Measurements from ENCODE around the gene SMIM32. TPM values are rescaled to one million over a fixed set of nuclear protein-coding genes. Genes with fewer than 3 reads are reported as not detected.

The SMIM32 gene
- total and polyA plus RNA-seq, 2 of the 13 experiments (the other 11 are each of a cell fraction or from before 2014, with no cell fraction given) = 0.15 to 0.20 TPM

DNA sequence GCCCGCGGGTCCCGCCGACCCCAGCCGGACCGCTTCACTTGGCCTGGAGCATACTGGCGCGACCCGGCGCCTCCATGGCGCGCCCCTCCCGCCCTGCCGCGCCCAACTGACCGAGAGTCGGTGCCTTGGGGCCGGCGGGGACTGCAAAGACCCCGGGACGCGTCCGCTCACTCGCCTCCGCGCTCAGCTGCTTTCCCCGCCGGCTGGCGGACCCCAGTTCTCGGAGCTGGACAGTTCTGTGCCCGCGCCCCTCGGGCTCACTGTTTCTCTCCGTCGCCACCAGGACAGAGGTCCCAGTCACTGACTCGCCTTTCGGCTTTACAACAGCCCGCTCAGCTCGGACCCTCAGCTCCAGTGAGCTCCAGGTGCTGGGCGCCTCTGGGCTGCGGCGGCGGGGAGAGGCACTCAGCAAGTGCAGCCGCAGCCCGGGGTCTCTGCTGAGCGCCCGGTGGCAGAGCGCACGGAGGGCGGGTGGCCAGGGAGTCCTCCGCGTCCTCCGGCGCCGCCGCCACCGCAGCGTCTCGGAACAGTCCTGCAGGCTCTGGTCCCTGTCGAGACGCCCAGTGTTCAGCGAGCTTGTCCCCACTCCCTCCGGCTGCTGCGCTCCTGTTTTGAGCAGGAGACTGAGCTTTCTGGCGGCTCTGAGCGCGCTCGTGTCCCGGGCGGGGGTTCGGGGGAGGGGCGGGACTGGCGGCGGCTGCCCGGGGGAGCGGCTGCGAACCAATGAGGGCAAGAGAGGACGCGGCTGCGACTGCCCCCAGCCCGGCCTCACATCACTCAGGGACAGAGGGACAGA lies at the start of gene SMIM32 (continued):
- TF ChIP-seq ZNF556 (CRISPR knock-in tag; IDR thresholded peaks at IDR 0.05; ENCODE audit: borderline replicate concordance) (no peak), MTF2 (CRISPR knock-in tag; IDR thresholded peaks at IDR 0.05; ENCODE audit: borderline replicate concordance) (no peak), ZNF382 (CRISPR knock-in tag; IDR thresholded peaks at IDR 0.05; ENCODE audit: borderline replicate concordance) (no peak), AKAP8 (CRISPR knock-in tag; IDR thresholded peaks at IDR 0.05) (peak; percentile 87; the same call in 1 of the 2 replicates), ATM (IDR thresholded peaks at IDR 0.05; ENCODE audit: borderline replicate concordance) (no peak), MATR3 (CRISPR knock-in tag; IDR thresholded peaks at IDR 0.05) (no peak), SUZ12 (IDR thresholded peaks at IDR 0.05; ENCODE audit: low read depth, low read length) (no peak), ZNF749 (CRISPR knock-in tag; IDR thresholded peaks at IDR 0.05; ENCODE audit: borderline replicate concordance) (0 out of 2 replicates have a peak, but pooled peaks have one; percentile 23)
- TF ChIP-seq, protein P1, sequence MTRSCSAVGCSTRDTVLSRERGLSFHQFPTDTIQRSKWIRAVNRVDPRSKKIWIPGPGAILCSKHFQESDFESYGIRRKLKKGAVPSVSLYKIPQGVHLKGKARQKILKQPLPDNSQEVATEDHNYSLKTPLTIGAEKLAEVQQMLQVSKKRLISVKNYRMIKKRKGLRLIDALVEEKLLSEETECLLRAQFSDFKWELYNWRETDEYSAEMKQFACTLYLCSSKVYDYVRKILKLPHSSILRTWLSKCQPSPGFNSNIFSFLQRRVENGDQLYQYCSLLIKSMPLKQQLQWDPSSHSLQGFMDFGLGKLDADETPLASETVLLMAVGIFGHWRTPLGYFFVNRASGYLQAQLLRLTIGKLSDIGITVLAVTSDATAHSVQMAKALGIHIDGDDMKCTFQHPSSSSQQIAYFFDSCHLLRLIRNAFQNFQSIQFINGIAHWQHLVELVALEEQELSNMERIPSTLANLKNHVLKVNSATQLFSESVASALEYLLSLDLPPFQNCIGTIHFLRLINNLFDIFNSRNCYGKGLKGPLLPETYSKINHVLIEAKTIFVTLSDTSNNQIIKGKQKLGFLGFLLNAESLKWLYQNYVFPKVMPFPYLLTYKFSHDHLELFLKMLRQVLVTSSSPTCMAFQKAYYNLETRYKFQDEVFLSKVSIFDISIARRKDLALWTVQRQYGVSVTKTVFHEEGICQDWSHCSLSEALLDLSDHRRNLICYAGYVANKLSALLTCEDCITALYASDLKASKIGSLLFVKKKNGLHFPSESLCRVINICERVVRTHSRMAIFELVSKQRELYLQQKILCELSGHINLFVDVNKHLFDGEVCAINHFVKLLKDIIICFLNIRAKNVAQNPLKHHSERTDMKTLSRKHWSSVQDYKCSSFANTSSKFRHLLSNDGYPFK (CRISPR knock-in tag; IDR thresholded peaks at IDR 0.05; ENCODE audit: borderline replicate concordance) = peak; percentile 23; the same call in 1 of the 2 replicates

DNA sequence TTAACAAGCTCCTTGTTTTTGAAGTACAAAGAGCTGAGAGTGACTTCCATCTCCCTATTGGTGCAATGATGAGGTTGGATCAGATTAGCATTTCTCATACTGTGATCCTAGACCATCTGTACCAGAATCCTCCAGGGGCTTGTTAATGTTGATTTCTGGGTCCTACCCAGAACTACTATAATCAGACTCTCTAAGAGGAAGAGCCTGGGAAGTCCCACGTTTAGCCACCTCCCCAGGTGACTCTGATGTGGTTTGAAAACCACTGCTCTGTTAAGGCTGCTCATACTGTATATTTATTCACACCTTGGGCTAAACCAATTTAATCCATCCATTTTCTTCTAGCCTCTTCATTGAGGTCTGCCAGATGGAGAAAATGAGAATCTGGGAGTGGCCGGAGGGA lies 49.6 kb upstream of the SMIM32 start:
- peaks cover 0 to 3% of the 10 kb centered on the region in 2 experiments; a peak in 1 of 5 replicates for H3K27me3 ChIP-seq (ENCODE audit: control insufficient read depth in 1 of 2, insufficient read depth in 2 of 2, low read length in 2 of 2)
- BruUV-seq (replicated peaks) = no TSS peak
- WGBS (ENCODE audit: low lambda C conversion rate) = 50% methylated on average over 2 of the region's 2 CpGs
- no peak for DNase-seq (ENCODE audit: low spot score)
- ATAC-seq = no peak
- no peak overlapping the region for H3K4me3 ChIP-seq (replicated peaks in 1 of 3; ENCODE audit: insufficient read depth in 1 of 3, low read depth in 2 of 3, low read length in 3 of 3)
- H3K27ac ChIP-seq (ENCODE audit: extremely low read length, insufficient read depth, low read length) = no peak overlapping the region
- no peaks in the 10 kb centered on the region for H3K9me3 ChIP-seq (ENCODE audit: low read length)
- CTCF ChIA-PET (ENCODE audit: low intra/inter-chr PET ratio, low total read pairs) = no interaction called here
- no peaks in the 10 kb centered on the region for H4K20me1 ChIP-seq (ENCODE audit: insufficient read depth, low read length)
- in situ Hi-C loops (cut with HindIII; ENCODE audit: extremely low pct_ligation_motif_present, low pct_unique_long_range_greater_than_20kb) = no loop called here
- H3K79me2 ChIP-seq (ENCODE audit: insufficient read depth, low read length) = no peaks in the 10 kb centered on the region
- no peaks in the 10 kb centered on the region for H3K36me3 ChIP-seq (replicated peaks in 1 of 2; ENCODE audit: control insufficient read depth in 1 of 2, insufficient read depth in 2 of 2, low read length in 2 of 2)
- intact Hi-C loops (cut with micrococcal nuclease; ENCODE audit: unreplicated experiment) = no loop called here
- no peak overlapping the region for H3K9ac ChIP-seq (ENCODE audit: insufficient read depth, low read depth, low read length)
- H3K4me1 ChIP-seq (ENCODE audit: insufficient read depth, low read length) = no peaks in the 10 kb centered on the region
- H3K4me2 ChIP-seq (ENCODE audit: low read depth, low read length) = no peak overlapping the region
- POLR2A ChIA-PET = no interaction called here
- no peak for FAIRE-seq
- no peak overlapping the region for H2AFZ ChIP-seq (ENCODE audit: low read length)
- TF ChIP-seq, protein P2, sequence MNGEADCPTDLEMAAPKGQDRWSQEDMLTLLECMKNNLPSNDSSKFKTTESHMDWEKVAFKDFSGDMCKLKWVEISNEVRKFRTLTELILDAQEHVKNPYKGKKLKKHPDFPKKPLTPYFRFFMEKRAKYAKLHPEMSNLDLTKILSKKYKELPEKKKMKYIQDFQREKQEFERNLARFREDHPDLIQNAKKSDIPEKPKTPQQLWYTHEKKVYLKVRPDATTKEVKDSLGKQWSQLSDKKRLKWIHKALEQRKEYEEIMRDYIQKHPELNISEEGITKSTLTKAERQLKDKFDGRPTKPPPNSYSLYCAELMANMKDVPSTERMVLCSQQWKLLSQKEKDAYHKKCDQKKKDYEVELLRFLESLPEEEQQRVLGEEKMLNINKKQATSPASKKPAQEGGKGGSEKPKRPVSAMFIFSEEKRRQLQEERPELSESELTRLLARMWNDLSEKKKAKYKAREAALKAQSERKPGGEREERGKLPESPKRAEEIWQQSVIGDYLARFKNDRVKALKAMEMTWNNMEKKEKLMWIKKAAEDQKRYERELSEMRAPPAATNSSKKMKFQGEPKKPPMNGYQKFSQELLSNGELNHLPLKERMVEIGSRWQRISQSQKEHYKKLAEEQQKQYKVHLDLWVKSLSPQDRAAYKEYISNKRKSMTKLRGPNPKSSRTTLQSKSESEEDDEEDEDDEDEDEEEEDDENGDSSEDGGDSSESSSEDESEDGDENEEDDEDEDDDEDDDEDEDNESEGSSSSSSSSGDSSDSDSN (CRISPR knock-in tag; IDR thresholded peaks at IDR 0.05) = no peak
- TF ChIP-seq ZNF746 (CRISPR knock-in tag; IDR thresholded peaks at IDR 0.05) = no peak
- TF ChIP-seq, protein P3, sequence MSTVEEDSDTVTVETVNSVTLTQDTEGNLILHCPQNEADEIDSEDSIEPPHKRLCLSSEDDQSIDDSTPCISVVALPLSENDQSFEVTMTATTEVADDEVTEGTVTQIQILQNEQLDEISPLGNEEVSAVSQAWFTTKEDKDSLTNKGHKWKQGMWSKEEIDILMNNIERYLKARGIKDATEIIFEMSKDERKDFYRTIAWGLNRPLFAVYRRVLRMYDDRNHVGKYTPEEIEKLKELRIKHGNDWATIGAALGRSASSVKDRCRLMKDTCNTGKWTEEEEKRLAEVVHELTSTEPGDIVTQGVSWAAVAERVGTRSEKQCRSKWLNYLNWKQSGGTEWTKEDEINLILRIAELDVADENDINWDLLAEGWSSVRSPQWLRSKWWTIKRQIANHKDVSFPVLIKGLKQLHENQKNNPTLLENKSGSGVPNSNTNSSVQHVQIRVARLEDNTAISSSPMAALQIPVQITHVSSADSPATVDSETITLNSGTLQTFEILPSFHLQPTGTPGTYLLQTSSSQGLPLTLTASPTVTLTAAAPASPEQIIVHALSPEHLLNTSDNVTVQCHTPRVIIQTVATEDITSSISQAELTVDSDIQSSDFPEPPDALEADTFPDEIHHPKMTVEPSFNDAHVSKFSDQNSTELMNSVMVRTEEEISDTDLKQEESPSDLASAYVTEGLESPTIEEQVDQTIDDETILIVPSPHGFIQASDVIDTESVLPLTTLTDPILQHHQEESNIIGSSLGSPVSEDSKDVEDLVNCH (CRISPR knock-in tag; IDR thresholded peaks at IDR 0.05) = no peak
- TF ChIP-seq, protein P4, sequence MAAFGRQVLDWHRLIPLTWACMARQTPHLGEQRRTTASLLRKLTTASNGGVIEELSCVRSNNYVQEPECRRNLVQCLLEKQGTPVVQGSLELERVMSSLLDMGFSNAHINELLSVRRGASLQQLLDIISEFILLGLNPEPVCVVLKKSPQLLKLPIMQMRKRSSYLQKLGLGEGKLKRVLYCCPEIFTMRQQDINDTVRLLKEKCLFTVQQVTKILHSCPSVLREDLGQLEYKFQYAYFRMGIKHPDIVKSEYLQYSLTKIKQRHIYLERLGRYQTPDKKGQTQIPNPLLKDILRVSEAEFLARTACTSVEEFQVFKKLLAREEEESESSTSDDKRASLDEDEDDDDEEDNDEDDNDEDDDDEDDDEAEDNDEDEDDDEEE (CRISPR knock-in tag; IDR thresholded peaks at IDR 0.05) = no peak
